Stimulated activated CD8-positive, alpha-beta memory T cell treated with anti-CD3 and anti-CD28 coated beads, Interleukin-12 subunit alpha, Interleukin-12 subunit beta, amount 100 ng/mL, for 4 hours (primary cell): ENCODE measurements around the gene DSG3.
"Not testable (repeated sequence)": the region's sequence is repeated elsewhere in the genome, so short reads cannot be mapped to it uniquely, and the experiment has no call there.

ENCODE experiments used
- DNase-seq: peaks from one replicate; pipeline ENCODE4 v3.0.0-alpha.2; 2020; ENCODE audit warnings: low read depth

Gene DSG3

DNA sequence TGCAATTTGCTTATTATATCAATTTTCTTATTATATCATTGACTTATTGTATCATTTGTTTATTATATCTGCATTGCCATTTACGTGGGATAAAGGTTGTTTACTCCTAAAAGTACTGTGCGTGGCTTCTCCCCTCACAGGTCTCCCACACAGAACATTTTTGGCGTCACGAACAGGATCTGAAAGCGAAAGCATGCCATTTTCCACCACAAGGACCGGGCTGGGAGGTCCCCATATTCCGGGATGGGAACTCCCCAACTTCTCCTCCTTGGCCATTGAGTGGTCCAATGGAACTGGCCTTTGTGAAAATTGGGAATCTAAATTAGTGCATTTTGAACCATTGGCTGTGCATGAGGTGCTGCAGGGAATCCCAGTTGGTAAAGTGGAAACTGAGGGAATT lies 45.6 kb downstream of the DSG3 start:
- DNase-seq, result no peak

DNA sequence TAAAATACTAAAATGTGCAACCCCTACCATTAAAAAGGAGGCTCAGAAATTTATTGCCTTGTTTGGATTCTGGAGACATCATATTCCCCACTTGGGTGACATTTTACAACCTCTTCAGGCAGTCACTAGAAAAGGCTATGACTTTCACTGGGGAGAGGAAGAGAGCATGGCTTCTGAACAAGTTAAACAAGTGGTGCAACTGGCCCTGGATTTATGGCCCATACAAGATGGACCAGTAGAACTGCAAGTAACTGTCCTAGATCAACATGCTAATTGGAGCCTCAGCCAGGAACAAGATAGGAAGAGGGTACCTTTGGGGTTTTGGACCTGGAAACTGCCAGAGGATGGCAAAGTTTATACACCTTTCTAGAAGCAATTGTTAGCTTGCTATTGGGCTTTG lies 46.4 kb downstream of the DSG3 start:
- no peak for DNase-seq

DNA sequence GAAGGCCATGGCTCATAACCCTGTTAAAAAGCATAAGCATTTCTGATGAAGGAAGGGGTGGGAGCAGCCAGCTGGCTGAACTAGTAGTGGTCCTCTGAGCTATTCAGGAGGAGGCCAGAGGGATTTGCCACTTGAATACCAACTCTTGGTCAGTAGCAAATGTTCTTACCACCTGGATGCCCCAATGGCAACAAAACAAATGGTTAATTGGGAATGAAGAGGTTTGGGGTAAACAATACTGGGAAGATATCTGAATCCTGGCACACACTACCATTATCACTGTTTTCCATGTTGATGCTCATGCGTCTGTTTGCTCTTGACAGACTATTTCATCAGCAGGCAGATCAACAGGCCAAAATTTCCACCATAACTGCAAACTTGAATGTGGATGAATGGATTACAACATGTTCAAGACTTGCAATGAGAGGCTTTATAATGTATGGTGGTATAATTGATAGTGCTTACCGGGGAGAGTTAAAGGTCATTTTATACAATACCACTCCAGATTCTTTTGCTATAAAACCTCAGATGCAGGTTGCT lies 47.2 kb downstream of the DSG3 start:
- not testable (repeated sequence) for DNase-seq

DNA sequence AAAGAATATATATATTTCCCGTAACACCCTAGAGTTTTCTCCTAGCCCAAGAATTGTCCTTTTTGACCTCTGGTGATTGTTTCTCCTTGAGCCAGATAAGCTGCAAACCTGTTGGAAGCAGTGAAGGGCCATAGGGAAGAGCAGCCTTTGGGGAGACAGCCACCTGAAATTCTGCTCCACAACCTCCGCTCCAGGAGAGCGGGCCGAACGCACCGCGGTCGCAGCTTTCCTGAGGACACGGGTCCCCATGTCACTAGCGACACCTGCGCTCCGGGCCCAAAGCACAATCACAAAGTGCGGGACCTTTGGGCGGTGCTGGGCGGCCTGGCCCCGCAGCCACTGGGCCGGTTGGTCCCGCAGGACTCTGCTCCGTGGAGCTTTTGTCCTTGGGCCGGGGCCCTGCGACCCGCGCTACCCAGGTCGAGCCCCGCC lies 49.9 kb downstream of the DSG3 start:
- no peak for DNase-seq

DNA sequence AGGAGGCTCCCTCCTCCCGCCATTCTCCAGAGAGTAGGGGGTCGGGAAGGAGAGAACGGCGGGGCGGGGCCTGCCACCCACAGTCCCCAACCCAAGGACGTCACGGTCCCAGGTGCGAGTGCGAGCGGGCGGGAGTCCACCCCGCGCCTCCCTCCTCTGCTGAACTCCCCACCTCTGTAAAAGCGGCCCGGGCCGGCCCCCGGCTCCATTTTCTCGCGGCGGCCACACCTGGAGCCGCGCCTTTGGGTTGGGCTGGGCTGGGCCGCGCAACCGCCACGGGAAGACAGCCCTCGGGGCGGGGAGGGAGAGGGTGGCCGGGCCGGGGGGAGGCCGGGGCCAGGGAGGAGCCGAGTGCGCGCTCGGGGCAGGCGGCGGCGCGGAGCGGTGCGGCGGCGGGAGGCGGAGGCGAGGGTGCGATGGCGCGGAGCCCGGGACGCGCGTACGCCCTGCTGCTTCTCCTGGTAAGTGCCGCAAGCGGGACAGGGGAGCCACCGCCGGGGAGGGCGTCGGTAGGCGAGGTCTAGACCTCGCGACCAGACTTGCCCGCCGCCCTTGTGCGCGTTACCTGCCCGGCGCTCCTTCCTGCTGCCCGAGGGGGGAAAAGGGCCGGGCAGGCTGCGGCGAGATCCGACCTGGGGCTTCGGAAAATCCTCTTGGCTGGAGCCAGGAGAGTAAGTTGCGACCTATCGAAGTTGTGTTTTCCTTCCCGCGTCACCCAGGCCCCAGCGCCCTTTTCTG lies 50.5 kb downstream of the DSG3 start, which contains the start of gene DSG2:
TSS of gene DSG2 (plus strand) at position 342 of the 738 bp plus-strand sequence. CDS start at position 417, 75 bp downstream.
- DNase-seq, result no peak

DNA sequence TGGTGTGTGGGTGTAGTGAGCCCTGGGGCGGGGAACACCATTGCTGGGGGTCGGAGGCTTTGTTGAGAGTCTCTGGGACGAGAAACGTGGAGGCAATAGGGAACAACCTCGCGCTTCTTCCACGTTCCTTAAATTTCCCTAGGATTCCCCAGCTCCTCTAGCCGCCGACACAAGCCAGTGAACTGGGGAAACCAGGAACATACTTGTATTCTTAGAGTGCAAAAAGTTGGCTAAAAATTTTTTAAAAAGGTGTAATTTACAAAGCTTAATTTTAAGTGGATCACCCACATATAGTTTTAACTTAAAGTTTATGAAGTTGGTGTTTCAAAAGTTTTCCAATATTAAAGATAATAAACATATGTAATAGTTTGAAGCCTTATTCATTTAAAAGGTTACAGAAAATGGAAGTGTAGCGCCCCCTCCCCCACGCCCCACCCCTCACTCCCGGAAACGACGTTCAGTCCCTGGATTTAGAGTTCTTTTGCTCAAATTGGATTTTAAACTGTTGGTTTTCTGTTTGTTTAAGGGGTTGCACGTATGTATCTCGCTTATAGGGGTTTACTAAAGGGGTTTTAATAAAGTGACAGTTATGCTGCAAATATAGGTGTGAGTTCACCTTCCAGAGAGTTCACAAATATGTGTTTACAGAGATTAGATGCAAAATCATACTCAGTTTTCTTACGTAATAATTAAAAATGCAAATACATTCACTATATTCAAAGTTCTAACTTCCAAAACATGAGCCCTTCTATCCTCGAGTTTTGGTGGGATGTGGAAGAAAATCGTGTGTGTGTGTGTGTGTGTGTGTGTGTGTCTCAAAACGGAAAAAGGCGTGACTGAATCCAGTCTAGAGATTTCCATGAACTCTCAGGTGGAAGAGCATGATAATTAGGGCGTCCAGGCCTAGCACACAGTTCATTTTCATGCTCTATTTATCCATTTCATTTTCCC lies 51.3 kb downstream of the DSG3 start:
- DNase-seq, result no peak

DNA sequence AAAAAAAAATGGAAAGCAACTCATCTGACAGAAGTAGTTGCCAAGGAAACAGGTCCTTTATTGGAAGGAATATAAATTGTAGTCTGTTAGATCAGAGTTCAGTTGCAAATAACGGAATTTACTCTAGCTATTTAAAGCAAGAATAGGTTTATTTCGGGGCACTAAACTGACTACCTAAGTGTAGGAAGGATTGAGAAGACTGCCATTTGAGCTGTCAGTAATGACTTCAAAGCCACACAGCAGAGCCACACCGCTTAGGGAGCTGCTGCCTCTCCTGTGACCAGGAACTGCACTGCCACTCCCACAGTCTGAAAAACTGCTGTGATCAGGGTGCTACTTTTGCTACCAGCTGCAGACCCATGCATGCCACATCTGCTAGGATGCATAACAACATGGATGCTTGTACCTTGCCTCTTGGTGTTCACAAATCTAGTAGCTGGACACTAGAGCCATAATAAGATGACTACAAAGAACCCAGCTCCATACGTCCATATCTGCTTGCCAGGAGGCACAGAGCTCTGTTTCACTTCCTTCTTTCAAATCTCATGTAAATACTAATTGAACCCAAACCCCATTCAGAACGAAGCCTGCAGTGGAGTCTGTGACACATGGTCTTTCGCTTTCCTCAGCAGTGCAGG lies 52.6 kb downstream of the DSG3 start:
- DNase-seq, result no peak

DNA sequence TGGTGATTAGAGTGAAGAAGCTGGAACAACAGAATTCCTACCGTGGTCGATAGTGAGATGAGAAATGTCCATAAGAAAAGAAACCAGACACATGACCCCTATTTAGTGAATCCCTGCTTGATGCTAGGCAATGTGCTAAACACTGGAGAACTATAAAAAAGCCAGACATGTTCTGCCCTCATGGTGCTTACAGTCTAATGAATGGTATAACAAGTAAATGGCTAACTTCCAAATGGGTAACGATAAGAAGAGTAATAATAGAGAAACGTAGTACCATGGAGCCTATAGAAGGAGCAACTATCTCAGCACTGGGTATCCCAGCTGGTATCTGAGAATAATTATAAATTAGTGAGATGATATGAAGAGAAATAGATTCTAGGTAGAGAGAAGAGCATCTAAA lies 55.5 kb downstream of the DSG3 start:
- no peak for DNase-seq

DNA sequence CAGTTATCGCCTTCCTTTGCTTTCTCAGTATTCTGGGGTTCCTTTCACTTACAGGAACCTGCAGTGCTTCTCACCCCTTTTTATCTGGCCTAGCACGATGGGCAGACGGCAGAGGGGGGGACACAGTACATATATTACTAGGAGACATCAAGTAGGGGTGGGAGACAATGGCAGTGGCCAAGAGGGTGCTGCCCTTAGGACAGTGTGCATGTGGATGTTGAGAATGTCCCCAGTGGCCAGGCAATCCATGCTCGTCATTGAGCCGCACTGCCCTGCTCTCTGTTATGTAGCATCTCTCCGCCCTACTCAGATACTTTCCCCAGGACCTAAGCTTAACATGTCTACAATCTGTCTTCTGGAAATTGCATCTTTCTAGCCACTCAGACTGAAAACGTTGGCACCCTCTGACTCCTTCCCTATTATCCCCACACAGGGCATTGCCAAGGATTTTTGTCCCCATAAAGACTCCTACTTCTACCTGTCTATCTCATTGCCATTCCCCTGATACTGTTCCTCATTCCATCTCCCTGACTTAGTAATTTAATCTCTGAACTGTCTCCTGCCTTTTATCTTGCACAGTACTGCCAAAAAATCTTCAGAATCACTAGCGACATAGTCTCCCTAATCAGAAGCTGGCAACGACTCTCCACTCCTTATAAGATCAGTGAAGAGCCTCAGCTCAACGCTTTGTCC lies 57.1 kb downstream of the DSG3 start:
- DNase-seq, result no peak

DNA sequence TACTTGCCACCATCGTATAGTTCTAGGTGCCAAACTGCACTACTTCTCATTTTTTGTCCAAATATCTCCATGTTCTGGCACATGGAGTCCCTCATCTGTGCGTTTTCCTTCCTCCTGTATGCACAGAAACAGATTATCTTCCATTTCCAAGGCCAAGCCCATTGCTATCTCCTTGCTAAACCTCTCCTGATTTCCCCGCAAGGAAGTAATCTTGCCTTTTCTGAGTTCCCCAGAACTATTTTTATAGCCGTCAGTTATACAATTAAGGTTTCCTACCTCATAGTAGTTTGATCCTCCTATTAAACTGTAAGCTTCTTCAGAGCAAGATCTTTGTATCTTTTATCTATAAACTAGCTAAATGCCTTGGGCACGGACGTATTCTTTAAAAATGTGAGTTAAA lies 57.6 kb downstream of the DSG3 start:
- no peak for DNase-seq

DNA sequence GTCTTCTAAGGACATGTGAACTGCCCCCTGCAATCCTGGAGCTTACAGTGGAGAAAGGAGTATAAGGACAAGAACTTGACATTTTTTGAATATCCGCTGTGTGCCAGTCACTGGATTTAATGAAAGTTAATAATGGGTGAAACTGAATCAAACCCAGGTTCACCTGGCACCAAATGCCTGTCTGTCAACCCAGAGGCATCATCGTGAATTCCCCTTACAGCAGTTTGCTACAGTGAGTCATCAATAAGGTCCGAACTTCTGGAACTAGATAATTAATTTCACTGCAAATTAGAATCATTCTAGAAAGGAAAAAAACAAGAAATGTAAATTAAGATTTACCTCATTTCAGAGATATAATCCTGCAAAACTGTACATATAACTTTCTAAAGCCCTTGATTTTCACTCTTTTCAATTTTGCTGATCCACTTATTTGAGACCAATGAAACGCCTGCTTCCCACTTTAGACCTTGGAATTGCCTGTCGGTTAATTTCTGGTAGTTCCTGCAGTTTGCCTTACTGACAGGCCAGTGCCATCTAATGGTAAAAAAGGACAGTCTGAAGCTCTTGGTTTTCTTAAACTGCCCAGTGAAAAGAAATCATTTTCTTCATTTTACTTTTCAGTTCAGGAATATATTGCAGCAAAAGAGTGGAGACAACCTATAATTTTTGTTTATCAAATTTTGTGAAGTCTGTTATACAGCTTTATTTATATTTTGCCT lies 58.6 kb downstream of the DSG3 start:
- DNase-seq, result no peak

DNA sequence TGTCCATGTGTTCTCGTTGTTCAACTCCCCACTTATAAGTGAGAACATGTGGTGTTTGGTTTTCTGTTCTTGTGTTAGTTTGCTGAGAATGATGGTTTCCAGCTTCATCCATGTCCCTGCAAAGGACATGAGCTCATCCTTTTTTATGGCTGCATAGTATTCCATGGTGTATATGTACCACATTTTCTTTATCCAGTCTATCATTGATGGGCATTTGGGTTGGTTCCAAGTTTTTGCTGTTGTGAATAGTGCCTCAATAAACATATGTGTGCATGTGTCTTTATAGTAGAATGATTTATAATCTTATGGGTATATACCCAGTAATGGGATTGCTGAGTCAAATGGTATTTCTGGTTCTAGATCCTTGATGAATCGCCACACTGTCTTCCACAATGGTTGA lies 59.6 kb downstream of the DSG3 start:
- DNase-seq, result not testable (repeated sequence)

DNA sequence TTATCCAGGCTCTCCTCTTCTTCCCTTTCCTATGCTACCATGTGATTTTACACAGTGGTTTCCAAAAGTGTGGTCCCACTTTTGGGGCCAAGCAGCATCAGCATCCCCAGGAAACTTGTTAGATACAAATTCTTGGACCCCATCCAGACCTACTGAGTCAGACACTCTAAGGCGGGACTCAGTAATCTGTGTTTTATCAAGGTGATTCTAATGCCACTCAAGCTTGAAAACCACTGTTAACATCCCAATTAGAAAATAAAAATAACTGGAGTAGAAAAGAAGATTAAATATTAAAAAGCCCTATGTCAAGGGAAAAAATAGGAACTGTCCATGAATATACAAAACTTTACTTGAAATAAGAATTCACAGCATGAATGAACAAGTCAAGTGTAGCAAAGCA lies 61.2 kb downstream of the DSG3 start:
- DNase-seq, result no peak

DNA sequence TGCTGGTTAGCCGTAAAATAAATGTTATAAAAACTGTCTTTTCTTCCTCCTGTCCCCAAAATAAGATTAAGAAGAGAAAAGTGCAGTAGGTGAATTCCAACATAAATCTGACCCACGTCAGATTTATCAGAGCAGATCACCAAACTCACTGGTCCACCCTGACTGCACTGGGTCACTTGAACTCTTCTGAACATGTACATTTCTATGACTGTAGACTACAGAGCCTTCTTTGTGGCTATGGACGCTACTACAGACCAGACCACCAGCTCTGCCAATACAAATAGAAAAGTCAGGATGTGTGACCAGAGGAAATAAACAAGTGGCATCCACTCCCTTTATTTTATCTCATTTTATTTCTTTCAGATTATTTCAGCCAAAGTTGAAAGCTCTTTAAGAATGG lies 62.0 kb downstream of the DSG3 start:
- DNase-seq, result no peak

DNA sequence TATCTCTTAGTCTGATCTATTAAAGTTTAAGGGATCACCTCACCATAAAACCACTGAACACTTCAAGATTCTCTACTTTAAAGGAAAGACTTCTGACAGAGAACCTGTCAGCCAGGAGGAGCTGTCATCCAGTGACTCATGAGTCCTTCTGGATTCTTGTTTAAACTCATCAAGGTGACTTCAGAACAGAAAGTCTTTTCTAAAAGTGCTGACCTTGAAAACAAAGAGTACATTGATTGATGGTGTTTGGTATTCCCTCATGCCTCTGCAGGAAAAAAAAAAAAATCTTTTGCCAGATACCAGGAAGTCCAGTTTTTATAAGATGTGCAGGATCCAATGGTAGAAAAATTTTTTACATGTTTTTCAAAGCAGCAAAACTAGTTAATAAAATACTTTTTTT lies 62.8 kb downstream of the DSG3 start:
- no peak for DNase-seq

DNA sequence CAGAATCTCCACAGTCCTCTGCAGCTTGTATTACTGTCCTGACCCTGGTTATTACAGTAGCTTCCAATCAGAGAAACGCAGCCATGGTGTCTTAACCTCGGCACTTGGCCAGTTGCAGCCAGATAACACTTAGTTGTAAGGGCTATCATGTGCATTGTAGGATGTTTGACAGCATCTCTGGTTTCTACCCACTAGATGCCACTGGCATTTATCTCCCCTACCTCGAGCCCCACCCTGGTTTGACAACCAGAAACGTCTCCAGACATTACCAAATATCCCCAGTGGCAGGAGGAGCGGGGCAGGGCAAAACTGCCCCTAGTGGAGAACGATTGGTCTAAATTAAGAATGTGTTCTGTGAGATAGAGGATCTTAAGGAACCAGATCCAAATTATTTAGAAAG lies 63.6 kb downstream of the DSG3 start:
- no peak for DNase-seq

DNA sequence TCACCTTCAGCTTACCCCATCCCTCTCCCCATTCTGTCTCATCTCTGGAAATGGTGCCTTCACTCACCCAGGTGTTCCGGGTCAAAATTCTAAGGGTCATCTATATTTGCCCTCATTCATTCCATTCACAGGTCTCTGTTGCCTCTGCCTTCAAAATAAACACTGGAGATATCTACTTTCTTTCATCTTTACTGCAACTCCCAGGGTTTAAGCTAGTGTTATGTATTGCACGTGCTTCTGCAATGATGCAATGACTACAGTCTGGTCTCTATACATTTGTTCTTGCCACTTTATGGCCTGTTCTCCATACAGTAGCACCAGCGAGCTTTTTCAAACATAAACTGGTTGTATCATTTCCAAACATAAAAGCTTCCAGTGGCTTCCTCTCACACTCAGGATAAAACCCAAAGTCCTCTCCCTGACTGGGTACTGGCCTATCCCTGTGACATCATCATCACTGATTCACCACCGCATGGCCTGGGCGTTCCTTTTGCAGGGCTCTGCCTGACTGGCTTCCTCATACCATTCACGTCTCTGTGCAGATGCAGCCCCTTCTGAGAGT lies 64.7 kb downstream of the DSG3 start:
- DNase-seq, result no peak

DNA sequence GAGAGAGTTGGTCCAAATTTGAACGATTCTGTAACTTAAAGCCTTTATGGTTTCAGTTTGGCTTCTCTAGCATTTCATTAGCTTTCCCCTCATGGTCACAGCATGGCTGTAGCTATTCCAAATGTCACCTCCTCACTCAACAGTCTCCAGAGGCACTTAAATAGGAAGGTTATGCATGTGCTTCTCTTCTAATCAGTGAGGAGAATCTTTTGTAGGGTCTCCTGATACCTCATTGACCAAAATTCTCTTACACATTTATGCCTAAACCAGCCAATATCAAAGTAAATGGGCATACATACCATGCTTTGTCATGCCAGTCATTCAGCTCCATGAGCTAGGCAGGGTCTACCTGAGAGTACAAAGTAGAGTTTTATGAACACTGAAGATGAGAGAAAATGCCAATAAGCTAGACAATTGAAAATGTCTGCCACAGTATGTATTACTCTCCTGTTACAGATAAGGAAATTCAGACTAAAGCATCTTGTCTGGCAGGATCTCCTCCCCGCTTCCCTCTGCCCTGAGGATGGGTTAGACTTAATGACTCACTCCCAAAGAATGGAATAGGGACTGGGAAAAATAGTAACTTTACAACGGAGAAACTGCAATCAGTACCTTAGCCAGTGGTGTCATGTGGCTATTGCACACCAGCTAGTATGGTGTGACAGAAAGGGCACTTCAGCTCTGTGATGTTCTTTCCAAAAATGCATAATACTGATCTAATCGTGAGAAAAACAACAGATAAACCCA lies 65.8 kb downstream of the DSG3 start:
- no peak for DNase-seq

DNA sequence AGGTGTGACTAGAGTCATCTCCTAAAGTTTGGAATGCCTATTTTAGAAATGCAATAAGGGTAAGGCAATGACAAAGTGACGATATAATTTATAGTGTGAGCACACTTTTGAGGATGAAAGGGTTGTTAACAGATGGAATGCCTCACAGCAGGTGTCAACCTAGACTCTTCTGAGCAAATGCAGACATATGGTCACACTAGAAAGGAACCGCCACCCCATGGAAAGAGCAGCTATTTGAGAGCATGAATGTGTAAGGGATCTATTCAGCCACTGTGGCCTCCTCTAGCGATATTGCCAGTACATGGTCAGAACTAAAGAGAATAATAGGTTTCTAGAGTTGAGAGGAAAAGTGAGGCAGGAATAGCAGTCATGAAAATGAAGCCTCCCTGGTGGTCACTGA lies 68.9 kb downstream of the DSG3 start:
- no peak for DNase-seq

DNA sequence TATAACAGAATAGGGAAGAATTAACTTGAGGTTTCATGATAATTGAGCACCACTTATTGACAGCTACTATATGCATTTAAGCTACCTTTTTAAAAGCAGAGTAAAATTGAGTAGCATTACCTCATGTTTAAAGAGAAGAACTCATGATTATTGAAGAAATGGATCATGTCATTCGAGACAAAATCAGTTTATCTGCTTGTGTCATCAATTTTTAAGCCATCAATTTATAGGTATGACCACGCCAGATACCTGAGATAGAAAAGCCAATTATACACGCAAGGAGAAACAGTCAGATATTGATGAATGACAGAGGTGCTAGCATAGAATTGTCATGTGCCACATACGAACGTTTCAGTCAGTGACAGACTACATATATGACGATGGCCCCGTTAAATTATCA lies 78.8 kb downstream of the DSG3 start:
- no peak for DNase-seq
